Activated CD8-positive, alpha-beta memory T cell treated with anti-CD3 and anti-CD28 coated beads for 24 hours (primary cell): ENCODE data around the gene STS.

Experiments
- DNase-seq: peaks from one replicate; pipeline ENCODE4 v3.0.0-alpha.2; 2020

The STS gene

DNA sequence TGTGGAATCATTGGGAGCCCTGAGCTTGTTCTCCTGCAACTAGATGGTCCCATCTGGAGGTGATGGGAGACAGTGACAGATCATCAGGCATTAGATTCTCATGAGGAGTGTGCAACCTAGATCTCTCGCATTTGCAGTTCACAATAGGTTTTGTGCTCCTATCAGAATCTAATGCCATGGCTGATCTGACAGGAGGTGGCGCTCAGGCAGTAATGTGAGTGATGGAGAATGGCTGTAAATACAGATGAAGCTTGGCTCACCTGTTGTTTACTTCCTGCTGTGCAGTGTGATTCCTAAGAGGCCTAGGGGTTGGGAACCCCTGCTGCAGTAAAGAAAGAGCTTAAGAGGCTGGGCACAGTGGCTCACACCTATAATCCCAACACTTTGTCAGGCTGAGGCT is 42.6 kb downstream of the STS start:
- DNase-seq, result no peak

- DNase-seq, result no peak
Observed at GRCh38 chrX:7191681-7192110, 44.2 kb downstream of the STS start.

- DNase-seq, result no peak
Observed at GRCh38 chrX:7192871-7193270, 45.4 kb downstream of the STS start.

GRCh38 chrX:7194606-7195005 is 47.1 kb downstream of the STS start:
- DNase-seq, result no peak
